Measurements from ENCODE around the gene MYO5C.

The MYO5C gene, protein sequence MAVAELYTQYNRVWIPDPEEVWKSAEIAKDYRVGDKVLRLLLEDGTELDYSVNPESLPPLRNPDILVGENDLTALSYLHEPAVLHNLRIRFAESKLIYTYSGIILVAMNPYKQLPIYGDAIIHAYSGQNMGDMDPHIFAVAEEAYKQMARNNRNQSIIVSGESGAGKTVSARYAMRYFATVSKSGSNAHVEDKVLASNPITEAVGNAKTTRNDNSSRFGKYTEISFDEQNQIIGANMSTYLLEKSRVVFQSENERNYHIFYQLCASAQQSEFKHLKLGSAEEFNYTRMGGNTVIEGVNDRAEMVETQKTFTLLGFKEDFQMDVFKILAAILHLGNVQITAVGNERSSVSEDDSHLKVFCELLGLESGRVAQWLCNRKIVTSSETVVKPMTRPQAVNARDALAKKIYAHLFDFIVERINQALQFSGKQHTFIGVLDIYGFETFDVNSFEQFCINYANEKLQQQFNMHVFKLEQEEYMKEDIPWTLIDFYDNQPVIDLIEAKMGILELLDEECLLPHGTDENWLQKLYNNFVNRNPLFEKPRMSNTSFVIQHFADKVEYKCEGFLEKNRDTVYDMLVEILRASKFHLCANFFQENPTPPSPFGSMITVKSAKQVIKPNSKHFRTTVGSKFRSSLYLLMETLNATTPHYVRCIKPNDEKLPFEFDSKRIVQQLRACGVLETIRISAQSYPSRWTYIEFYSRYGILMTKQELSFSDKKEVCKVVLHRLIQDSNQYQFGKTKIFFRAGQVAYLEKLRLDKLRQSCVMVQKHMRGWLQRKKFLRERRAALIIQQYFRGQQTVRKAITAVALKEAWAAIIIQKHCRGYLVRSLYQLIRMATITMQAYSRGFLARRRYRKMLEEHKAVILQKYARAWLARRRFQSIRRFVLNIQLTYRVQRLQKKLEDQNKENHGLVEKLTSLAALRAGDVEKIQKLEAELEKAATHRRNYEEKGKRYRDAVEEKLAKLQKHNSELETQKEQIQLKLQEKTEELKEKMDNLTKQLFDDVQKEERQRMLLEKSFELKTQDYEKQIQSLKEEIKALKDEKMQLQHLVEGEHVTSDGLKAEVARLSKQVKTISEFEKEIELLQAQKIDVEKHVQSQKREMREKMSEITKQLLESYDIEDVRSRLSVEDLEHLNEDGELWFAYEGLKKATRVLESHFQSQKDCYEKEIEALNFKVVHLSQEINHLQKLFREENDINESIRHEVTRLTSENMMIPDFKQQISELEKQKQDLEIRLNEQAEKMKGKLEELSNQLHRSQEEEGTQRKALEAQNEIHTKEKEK (N-terminal part only)
- 1.6 to 5.8 reads per million in 2 donors for total RNA-seq

DNA sequence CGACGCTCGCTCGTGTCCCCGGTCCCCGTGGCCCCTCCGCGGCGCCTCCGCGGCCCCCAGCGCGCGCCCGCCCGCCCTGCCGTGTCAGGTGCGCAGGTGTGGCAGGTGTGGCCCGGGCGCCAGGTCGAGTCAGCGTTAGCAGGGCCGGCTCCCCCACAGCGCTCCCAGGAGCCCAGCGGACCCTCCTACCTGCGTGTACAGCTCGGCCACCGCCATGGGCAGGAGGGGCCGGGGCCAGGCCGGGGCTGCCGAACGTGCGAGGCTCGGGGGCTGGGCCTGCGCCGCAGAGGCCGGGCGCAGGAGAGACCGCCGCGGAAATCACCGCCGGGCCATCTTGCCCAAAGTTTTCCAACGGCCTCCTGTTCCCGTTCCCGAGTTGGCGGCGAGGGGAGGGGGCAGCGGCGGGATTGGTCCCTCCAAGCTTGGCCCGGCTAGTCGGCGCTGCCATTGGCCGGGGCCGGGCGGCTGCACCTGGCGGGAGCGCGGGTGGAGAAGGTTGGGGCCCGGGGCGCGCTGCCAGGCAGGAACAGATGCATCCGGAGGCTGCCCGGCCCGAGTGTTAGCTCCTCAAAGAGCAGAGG, at the start of gene MYO5C:
Gene MYO5C (minus strand): TSS at position 384 of the 581 bp plus-strand sequence. CDS start 168 bp downstream, at position 216.
- DNase-seq, result no peak

- no peak for DNase-seq
Measured at GRCh38 chr15:52344592-52344991, 49.0 kb upstream of the MYO5C start.

- no peak for DNase-seq
Measured at GRCh38 chr15:52343831-52344230, 48.2 kb upstream of the MYO5C start.

DNA sequence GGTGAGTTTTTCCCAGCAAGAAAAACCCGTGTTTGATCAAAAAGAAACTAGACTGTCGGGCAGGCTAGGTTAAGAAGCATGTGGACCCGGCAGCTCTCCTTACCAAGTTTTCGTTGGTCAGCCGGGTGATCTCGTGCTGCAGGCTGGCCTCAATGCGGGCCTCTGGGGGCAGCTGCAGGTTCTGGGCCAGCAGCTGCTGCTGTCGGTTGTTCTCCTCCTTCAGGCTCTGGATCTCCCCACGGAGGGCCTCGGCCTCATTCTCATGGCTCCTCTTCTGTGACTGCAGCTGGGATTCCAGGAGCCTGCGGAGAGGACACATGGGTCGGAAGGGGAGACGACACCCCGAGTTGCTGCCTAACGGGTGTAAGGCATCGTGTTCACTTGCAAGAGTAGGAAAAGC, 44.5 kb upstream of the MYO5C start:
- DNase-seq, result no peak

- DNase-seq, result no peak
Measured at GRCh38 chr15:52338891-52339290, 43.3 kb upstream of the MYO5C start.

DNA sequence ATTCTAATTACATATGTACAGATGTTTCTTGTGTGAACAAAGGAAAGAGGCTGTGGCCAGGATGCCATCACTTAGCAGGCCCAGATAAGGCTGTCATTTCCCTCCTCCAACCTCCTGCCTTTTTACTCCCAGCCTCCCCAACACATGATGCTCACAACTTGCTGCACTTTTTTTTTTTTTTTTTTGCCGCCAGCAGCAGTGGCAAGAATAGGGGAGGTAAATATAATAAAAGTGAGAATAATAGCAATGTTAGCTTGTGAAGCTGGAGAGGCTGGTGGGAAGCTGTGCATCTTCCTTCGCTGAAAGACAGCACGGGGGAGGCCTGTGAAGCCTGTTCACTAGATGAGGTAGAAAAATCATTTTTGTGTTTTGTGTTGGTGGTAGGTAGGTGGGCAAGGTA, 42.5 kb upstream of the MYO5C start:
- peak in 1 of 5 experiments; percentile 32 for DNase-seq

- DNase-seq, result no peak
Measured at GRCh38 chr15:52337198-52337853, 41.7 kb upstream of the MYO5C start.

GRCh38 chr15:52336529-52336928, 40.9 kb upstream of the MYO5C start:
- no peak for DNase-seq

GRCh38 chr15:52334491-52335160, 39.0 kb upstream of the MYO5C start:
- DNase-seq, result no peak

- peak in 4 of 5 experiments; percentile 7 to 93 (median 32) for DNase-seq
Measured at GRCh38 chr15:52331490-52332240, 36.1 kb upstream of the MYO5C start.

DNA sequence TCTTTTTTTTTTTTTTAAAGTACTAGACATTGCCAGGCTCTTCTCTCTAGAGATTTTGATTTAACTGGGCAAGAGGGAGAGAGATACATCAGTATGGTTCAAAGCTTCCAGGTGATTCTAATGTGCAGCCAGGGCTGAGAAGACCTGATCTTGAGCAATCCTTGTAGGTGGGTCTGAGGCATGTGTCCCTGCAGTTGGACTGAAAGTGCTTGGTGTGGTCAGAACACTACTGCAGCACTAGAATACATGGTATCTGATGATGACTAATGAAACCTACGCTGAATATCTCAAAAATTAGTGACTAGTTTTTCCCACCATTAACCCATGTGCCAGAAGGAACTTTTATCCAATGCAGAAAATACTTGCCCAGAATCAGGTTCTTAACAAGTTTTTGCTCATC, 34.4 kb upstream of the MYO5C start:
- peak in 1 of 5 experiments; percentile 16 for DNase-seq

- no peak for DNase-seq
Measured at GRCh38 chr15:52329150-52329549, 33.5 kb upstream of the MYO5C start.

GRCh38 chr15:52328680-52329079, 33.1 kb upstream of the MYO5C start:
- no peak for DNase-seq

GRCh38 chr15:52326756-52327155, 31.2 kb upstream of the MYO5C start:
- DNase-seq, result no peak

DNA sequence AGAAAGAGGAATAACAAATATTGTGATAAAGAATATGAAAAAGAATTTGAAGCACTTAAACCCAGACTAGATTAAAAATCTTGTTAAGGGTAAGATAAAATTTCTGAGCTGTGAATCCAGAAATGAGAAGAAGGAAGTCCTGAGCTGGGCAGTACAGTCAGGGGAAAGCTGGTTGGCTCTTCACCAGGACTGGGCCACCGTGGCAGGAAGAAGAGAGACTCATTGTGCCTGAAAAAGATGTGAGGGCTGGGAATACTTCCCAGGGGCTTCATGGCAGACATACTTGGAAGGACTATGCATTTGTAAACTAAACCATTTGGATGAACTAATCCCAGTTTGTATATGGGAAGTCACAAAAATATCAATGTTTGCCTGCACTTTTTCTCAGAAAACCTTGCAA, 28.5 kb upstream of the MYO5C start:
- DNase-seq, result no peak

GRCh38 chr15:52318729-52319500, 23.3 kb upstream of the MYO5C start:
- DNase-seq, result no peak

DNA sequence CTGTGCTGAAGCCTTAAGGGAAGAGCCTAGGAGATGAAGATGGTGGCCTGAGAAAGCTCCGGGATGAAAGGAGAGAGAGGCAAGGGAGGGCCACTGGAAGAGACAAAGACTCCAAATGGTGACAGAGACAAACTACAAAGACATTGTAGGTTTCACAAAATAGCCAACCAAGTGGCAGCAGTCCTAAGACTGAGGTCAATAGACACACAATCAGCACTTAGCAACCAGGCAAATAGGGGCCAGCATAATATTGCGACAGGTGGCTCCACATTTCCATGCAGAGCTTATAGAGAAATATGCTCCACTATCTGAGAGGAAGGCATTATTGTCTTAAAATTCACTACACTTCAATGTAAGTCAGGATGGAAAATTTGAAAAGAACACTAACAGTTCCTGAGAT, 22.1 kb upstream of the MYO5C start:
- no peak for DNase-seq

DNA sequence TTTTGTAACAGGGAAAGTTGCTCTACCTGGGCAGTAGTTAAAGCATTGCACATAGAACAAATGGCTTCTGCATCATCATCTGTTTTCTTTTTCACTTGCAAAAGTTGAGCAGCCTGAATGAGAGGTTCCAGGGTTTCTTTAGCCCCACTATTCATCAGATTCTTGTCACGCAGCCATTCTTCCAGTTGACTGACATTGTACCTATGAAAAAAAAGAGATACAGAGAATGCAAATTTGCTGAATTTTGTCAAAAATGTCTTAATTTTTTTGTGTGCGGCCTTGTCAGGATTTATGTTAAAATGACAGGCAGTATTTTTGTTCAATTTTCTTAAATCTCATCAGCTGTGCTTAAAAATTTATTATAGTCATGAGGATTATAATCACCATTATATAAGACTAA, 21.4 kb upstream of the MYO5C start:
- no peak for DNase-seq

DNA sequence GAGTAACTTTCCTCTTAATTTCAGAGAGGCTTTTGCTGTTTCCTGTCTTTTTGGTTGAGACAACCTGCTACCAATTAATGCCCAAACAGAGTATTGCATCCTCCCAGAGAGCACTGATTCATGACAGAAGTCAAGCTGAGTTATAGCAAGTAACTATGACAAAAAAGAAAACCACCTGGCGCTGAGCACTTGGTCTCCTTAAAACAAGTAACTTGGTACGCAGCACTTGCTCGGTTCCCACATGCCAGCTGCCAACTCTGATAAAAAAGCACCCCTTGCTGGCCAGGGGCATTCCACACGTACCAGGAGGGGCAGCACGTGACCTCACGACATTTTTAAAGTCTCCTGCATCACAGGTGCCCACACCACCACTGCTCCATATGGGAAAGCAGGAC, 13.5 kb upstream of the MYO5C start:
- peak in 1 of 5 experiments; percentile 46 for DNase-seq

Data from T-helper 2 cell (primary cell).